Cardiac septum (tissue), 1 donor: ENCODE data around the gene PCSK2. TPM values are rescaled to one million over a fixed set of nuclear protein-coding genes. Genes with fewer than 3 reads are reported as not detected.

ENCODE experiments used
- DNase-seq: peaks from one replicate; pipeline ENCODE4 v3.0.0-alpha.2; 2020; ENCODE audit warnings: low spot score
- intact Hi-C: fragments of 100-400 bp; cut with DNase I; formaldehyde crosslinking; loops from one replicate; pipeline ENCODE4 v1.14.0; 2022
- total RNA-seq: library from RNA; stranded (reverse); fragmentation: NEBNext Ultra II Directional; extraction: Animal tissue kit (Norgen Biotek cat#: 25700); gene quantifications from one replicate; pipeline ENCODE4 v1.2.1, GENCODE V29; 2021
- donor health status: DM: no; HTN: no; CAD: no.

PCSK2 gene
- total RNA-seq, 1 donor from 2014 or later: 0.35 TPM

DNA sequence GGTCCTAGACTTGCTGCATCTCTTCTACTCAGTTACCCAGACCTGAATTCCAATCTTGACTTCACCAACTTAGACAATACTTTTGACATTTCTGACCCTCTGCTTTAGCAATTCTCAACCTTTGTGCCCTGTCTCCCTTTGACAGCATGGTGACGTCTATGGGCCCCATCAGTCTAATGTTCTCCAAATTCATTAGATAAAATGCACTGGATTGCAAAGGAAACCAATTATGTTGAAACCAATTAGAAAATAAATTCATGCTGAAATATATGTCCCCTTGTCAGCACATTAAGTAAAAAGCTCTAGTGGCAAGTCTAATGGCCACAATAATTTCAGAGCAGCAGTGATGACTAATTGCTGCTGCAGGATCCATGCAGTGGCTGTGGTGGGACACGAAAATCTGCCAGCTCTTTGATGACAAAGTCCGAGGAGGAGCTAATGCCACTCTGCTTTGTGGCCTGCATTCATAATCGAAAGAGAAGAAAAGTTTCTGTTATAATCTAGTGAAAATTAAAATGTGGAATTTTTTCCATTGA is 240.3 kb downstream of the PCSK2 start:
- intact Hi-C loops: no loop called here
- DNase-seq: no peak

DNA sequence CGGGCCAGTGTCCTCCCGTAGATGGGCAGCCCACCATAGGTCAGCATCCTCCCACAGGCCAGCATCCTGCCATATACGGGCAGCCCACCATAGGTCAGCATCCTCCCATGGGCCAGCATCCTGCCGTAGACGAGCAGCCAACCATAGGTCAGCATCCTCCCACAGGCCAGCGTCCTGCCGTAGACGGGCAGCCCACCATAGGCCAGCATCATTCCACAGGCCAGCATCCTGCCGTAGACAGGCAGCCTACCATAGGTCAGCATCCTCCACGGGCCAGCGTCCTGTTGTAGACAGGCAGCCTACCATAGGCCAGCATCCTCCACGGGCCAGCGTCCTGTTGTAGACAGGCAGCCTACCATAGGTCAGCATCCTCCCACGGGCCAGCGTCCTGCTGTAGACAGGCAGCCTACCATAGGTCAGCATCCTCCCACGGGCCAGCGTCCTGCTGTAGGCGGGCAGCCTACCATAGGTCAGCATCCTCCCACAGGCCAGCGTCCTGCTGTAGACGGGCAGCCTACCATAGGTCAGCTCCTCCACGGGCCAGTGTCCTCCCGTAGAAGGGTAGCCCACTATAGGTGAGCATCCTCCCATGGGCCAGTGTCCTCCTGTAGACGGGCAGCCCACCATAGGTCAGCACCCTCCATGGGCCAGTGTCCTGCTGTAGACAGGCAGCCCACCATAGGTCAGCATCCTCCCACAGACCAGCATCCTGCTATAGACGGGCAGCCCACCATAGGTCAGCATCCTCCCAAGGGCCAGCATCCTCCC is 241.4 kb downstream of the PCSK2 start:
- intact Hi-C loops: no loop called here
- DNase-seq: no peak

GRCh38 chr20:17469246-17470030 is 242.6 kb downstream of the PCSK2 start:
- no peak for DNase-seq
- intact Hi-C loops: no loop called here

GRCh38 chr20:17470521-17470920 is 243.7 kb downstream of the PCSK2 start:
- intact Hi-C loops: no loop called here
- no peak for DNase-seq

DNA sequence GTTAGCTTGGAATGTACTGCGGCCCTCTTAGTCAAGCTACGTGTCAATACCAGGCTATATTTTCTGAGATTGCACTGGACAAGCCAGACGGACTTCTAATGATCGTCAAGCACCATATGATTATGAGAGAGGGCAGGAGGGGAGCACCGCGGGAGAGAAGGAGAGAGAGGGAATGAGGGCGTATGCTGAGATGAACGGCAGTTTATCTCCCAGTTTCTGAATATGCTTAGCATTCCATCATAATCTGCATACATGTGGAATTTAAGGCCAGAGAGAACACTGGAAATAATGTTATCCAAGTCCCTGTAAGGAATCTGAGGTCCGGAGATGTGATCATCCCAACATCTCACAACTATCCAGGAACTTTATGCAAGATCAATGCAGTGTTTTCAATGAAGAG is 244.1 kb downstream of the PCSK2 start:
- intact Hi-C loops: no loop called here
- DNase-seq: no peak

- intact Hi-C loops: no loop called here
These were observed 244.9 kb downstream of the PCSK2 start for GRCh38 chr20:17471606-17472187.

DNA sequence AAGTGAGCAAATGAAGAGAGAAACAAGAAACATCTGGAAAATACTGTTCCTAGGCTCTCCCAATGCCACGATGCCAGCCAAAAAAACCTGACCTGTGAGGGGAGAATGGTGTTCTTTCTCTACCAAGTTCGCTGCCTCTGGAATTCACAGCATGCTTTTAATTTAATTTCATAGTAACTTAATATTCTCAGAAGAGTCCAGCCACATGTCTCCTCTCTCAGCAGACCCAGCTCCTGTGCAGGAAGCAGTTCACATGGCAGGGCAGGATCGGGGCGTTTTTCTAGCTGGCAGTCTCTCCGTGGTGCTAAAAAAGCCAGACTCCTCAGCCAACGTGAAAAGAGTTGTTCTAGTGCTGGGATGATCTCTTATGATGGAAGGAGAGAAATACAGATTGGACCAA is 246.8 kb downstream of the PCSK2 start:
- intact Hi-C loops: no loop called here
- DNase-seq: no peak

More at GRCh38 chr20:17471606-17472187, 244.9 kb downstream of the PCSK2 start:
- DNase-seq: no peak

DNA sequence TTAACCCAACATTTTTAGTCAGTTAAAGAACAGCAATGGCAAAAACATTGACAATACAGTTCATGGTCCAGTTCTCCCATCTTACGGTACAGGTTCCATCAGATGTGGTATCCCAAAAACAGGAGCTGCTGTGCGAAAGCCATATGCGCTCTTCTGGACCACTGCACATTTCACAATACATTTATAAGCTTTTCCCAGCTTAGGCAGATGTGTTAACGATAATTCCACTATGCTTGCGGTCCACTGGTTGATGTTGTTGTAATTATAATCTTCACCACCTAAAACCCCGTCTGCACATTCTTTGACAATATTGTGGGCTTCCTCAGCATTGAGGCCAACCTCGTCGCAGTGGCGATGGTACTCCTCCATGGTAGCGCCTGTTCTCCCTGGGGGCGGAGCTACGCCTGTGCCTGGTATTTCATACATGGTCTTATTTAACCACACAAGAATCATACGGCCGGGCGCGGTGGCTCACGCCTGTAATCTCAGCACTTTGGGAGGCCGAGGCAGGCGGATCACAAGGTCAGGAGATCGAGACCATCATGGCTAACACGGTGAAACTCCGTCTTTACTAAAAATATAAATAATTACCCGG is 252.3 kb downstream of the PCSK2 start:
- intact Hi-C loops: no loop called here
- no peak for DNase-seq

DNA sequence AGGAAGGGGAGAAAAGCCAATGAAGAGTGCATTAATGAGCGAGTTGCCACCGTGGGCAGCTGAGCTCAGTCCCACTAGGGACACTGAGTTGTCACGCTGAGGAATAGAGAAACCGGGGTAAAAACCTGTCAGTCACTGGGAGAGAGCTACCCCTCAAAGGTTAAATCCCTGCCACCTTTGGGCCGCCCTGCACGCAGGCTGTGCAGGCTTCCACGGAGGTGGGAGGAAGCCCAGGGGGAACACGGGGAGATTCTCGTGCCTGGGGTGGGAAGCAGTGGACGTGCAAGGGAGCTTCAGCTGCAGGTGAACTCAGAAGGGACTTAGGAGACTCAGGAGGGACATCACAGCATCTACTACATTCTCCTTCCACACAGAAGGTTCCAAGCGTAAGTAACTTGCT is 253.9 kb downstream of the PCSK2 start:
- DNase-seq: no peak
- intact Hi-C loops: no loop called here

DNA sequence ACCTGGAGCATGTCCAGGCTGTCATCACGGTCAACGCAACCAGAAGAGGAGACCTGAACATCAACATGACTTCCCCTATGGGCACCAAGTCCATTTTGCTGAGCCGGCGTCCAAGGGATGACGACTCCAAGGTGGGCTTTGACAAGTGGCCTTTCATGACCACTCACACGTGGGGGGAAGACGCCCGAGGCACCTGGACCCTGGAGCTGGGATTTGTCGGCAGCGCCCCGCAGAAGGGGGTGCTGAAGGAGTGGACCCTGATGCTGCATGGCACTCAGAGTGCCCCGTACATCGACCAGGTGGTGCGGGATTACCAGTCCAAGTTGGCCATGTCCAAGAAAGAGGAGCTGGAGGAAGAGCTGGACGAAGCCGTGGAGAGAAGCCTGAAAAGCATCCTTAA is 254.8 kb downstream of the PCSK2 start:
- DNase-seq: no peak
- intact Hi-C loops: no loop called here

DNA sequence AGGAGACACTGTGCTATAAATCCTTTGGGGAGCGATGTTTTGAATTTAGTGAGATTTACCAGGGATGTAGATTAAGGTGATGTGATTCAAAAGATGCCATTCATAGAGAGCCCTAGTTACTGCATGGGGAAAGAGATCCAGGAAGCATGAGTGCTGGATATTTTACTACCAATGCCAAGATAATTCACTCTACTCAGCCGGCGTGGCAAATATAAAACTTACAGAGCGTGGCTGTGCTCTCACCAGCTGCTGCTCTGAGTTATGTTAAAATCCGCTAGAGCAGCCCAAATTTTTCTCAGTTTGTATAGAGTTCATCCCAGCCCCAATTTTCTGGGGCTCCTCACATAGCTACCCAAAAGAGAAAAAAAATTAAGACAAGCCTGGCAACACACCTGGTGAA is 255.7 kb downstream of the PCSK2 start:
- intact Hi-C loops: no loop called here
- no peak for DNase-seq

GRCh38 chr20:17485017-17485416 is 258.2 kb downstream of the PCSK2 start:
- intact Hi-C loops: no loop called here
- DNase-seq: no peak

DNA sequence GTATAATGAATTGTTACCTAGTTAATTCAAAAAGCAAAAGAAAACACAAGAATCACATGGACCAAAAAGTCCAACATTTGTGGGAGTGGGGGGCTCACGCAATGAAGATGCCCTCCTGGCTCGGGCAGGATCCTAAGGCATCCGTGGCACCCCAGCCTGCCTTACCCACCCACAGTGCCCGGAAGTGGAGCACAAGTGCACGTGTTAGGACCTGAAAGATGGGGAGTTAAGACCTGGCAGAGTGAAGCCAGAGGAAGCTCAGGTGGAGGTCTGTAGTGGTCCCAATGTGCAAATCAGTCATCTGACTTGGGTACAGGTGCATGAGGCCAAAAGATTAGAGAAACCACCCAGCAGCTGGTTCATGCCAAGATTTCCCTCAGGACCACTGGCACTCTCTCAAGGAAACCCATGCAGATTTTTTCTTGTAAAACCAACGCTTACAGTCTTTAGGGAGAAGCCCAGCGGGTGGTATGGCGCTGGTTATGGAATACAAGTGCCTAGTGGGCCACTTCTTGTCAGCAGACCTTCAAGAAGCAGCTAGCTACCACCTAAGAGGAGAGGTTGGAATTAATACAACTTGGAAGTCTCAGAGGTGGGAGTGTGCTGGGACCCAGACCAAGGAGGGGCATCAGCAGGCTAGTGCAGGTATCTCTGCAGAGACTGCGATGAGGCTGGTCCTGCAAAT is 262.2 kb downstream of the PCSK2 start:
- intact Hi-C loops: no loop called here
- DNase-seq: no peak

DNA sequence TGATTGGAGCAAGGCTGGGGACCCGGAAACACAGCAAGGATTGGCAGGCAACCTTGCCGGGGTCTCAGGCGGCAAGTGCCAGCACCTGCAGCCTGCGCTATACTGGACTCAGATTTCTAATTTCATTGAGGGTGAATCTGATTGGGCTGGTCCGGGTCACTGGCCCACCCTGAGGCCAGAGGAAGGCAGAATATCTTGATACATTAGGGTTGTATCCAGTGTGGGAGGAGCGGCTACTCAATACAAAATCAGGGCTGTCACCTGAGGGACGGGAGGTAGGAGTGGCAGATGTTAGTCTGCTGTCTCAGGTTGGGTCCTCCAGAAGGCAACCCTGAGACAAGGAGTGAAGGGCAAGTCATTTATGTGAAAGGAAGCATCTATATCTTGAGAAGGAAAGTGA is 263.7 kb downstream of the PCSK2 start:
- DNase-seq: no peak
- intact Hi-C loops: no loop called here

DNA sequence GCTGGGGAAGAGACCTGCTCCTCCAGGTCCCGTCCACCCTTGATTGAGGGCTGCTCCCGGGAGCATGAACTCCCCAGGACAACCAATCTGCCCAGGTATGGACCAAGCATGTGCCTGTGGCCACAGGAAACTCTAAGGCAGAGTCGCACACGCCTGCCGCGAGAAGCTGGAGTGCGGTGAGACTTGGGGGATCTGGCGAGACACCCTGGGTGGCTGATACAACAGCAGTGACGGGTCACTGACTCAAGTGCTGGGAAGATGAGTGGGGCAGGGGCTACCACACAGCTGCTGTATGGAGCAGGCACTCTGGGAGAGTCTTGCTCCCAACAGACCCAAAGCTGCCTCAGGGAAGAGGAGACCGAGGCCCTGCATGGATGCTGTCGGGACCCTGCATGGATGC is 264.2 kb downstream of the PCSK2 start:
- intact Hi-C loops: no loop called here
- DNase-seq: no peak

- intact Hi-C loops: no loop called here
These were observed 264.6 kb downstream of the PCSK2 start for GRCh38 chr20:17491488-17491887.

GRCh38 chr20:17493173-17493572 is 266.3 kb downstream of the PCSK2 start:
- intact Hi-C loops: no loop called here

More at GRCh38 chr20:17491488-17491887, 264.6 kb downstream of the PCSK2 start:
- no peak for DNase-seq

DNA sequence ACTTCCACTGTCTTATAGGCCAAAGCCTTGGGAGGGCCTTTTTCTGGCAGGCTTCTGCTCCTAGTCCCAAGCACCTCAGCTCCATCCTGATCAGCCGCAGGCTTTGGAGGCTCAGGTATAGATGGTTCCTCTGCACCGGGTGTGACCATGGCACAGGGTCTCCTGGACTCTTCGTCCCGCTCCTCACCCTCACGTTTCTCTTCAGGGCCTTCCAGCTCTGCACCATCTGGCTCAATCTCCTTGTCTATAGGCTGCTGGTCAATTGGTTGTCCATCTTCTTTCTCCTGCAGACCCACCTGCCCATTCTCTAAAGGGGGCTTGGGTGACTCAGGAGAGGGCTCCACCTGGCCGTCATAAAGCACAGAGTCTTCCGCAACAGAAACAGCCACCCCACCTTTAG is 267.4 kb downstream of the PCSK2 start:
- DNase-seq: no peak
- intact Hi-C loops: no loop called here

More at GRCh38 chr20:17493173-17493572, 266.3 kb downstream of the PCSK2 start:
- no peak for DNase-seq

DNA sequence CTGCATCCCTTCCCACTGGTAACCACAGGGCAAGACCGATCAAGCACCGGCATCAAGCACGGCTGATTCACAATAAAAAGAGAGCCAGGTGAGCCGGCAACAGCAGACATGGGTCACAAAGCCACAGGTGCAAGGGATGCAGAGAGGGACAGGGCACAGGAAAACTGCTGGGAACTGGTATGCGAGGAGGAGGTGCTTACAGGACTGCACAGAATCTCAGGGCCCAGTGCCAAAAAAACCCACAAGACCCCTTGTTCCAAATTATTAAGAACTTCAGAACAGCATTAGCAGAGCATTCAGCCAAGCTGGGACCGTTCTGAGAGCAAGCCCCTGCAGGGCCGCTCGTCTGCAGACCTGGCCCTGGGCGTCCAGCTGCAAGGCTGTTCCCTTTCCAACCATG is 269.0 kb downstream of the PCSK2 start:
- DNase-seq: no peak
- intact Hi-C loops: no loop called here
